ENCODE data around the gene FAM149A.

FAM149A gene

DNA sequence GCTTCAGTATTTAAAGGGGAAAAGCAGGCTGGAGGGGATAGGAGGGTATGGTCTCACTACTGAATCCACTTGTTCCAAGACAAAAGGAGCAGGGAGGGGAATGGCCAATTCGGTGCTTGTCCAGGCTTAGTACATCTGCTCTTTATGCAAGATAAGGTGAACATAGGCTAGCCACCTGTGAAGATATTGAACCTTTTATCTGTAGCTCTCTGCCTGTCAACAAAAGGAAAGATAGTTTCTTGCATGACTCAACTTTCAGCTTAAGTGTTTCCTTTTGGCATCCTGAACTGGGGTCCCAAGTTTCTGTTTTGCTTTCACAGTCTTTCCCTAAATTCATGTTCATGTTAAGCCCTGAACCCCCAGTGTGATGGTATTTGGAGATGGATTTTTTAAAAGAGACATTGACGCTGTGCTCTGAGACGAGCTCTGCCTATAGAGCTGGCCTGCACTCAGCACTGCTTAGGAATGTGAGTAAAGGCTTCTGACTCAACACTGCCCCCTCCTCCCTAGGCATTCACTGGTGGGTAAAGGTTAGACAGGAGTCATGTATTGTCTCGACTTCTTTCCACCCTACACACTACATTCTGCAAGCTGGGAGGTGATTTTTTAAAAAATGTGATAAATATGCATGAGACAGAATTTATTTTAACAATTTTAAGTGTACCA lies 28.2 kb downstream of the FAM149A start:
- H3K4me3 Mint-ChIP-seq: no peak overlapping the region
- H3K27me3 Mint-ChIP-seq: peaks cover 2% of the 10 kb centered on the region
- no peaks in the 10 kb centered on the region for H3K9me3 Mint-ChIP-seq
- ATAC-seq (peak; percentile 86), DNase-seq (no peak)
- H3K27ac Mint-ChIP-seq: no peak overlapping the region
- H3K4me1 Mint-ChIP-seq: no peaks in the 10 kb centered on the region
- H3K36me3 Mint-ChIP-seq (ENCODE audit: low read depth): no peaks in the 10 kb centered on the region

- no peaks in the 10 kb centered on the region for H3K9me3 Mint-ChIP-seq
- no peaks in the 10 kb centered on the region for H3K27me3 Mint-ChIP-seq
- no peak overlapping the region for H3K27ac Mint-ChIP-seq
- no peak for ATAC-seq
- H3K36me3 Mint-ChIP-seq (ENCODE audit: low read depth): no peaks in the 10 kb centered on the region
- H3K4me3 Mint-ChIP-seq: no peak overlapping the region
- no peaks in the 10 kb centered on the region for H3K4me1 Mint-ChIP-seq
- no peak for DNase-seq
These were observed 29.8 kb downstream of the FAM149A start for GRCh38 chr4:186134257-186134656.

DNA sequence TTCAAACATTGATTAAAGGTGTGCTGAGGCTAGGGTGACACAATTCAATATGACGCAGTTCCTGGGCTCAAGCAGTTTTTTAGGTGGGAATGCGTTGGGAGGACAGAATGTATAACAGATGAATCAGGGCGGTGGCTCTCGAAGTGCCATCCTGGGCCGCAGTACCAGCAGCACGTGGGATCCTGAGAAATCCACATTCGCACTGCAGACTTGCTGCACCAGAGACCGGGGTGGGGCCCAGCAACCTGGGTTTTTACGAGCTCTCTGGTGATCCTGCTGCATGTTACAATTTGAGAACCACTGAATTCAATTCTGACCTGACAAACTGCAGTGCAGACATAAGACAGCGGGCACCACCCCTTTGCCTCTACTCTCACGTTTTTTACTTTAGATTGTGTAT lies 30.4 kb downstream of the FAM149A start:
- H3K27me3 Mint-ChIP-seq: no peaks in the 10 kb centered on the region
- H3K4me3 Mint-ChIP-seq: no peak overlapping the region
- DNase-seq: no peak
- H3K27ac Mint-ChIP-seq: no peak overlapping the region
- H3K36me3 Mint-ChIP-seq (ENCODE audit: low read depth): no peaks in the 10 kb centered on the region
- H3K9me3 Mint-ChIP-seq: no peaks in the 10 kb centered on the region
- no peak for ATAC-seq
- H3K4me1 Mint-ChIP-seq: no peaks in the 10 kb centered on the region

DNA sequence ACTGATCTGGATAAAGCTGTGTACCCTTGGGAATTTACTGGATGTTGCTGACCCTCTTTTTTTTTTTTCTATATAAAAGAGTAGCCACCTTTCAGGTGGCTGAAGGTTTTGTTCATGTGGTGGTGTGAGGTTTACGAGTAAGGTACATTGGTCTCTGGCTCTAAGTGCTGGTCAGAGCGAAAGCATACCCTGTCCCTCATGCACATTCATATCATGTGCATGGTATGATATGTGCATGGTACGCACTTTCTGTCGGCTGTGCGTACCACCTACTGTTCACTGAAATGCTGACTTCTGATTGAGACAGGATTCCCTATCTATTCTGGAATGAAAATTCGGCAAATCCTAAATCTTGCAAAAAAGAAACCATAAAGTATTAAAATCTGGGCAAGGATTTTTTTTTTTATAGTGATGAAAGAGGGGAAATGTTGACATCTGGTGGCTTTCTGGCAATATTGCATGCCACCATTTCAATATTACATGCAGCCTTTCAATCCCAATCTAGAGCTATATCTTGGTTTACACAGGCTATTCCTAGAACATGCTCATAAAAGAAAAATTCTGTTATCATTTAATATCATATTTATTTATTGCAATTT lies 32.8 kb downstream of the FAM149A start:
- H3K36me3 Mint-ChIP-seq (ENCODE audit: low read depth): no peaks in the 10 kb centered on the region
- H3K27me3 Mint-ChIP-seq: peaks cover 1% of the 10 kb centered on the region
- H3K9me3 Mint-ChIP-seq: no peaks in the 10 kb centered on the region
- H3K27ac Mint-ChIP-seq: no peak overlapping the region
- DNase-seq: no peak
- ATAC-seq: no peak
- H3K4me1 Mint-ChIP-seq: no peaks in the 10 kb centered on the region
- no peak overlapping the region for H3K4me3 Mint-ChIP-seq

GRCh38 chr4:186144198-186144945 lies 39.9 kb downstream of the FAM149A start:
- peaks cover 40% of the 10 kb centered on the region for H3K27me3 Mint-ChIP-seq
- ATAC-seq (peak; percentile 63), DNase-seq (peak; percentile 14)
- H3K9me3 Mint-ChIP-seq: no peaks in the 10 kb centered on the region
- H3K27ac Mint-ChIP-seq: no peak overlapping the region
- H3K4me3 Mint-ChIP-seq: peak overlapping the region; percentile 63
- H3K4me1 Mint-ChIP-seq: peaks cover 9% of the 10 kb centered on the region
- no peaks in the 10 kb centered on the region for H3K36me3 Mint-ChIP-seq (ENCODE audit: low read depth)

DNA sequence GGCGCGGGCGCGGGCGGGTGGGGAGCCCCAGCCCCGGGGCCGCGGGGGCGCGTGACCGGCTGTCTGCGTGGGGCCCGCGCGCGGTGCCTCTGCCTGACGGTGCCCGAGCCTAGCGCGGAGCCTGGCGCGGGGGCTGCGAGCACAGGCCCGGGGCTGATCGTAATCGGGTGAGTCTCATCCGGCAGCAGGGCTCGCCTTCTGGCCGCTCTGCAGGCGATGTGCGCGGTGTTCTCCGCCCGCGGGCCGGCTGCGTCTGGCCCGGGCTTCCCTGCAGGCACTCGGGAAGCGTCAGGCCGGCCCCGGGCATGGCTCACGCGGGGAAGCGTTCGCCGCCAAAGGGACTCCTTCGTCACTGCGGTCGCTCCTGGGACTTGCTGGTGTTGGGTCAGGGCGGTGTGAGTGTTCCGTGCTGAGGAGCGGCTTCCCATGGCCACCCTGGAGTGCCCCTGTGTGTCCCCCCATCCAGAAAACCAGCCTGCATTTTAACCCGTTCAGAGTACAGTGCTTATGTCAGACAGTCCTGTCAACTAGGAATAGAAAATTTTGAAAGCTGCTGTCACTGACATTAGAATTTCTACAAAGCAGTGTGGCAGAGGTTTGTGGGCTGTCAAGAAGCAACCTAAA lies 40.6 kb downstream of the FAM149A start:
- DNase-seq (peak; percentile 16), ATAC-seq (peak; percentile 55)
- peak overlapping the region; percentile 72 for H3K4me3 Mint-ChIP-seq
- H3K27me3 Mint-ChIP-seq: peaks cover 40% of the 10 kb centered on the region
- no peak overlapping the region for H3K27ac Mint-ChIP-seq
- H3K36me3 Mint-ChIP-seq (ENCODE audit: low read depth): no peaks in the 10 kb centered on the region
- no peaks in the 10 kb centered on the region for H3K9me3 Mint-ChIP-seq
- peaks cover 9% of the 10 kb centered on the region for H3K4me1 Mint-ChIP-seq

DNA sequence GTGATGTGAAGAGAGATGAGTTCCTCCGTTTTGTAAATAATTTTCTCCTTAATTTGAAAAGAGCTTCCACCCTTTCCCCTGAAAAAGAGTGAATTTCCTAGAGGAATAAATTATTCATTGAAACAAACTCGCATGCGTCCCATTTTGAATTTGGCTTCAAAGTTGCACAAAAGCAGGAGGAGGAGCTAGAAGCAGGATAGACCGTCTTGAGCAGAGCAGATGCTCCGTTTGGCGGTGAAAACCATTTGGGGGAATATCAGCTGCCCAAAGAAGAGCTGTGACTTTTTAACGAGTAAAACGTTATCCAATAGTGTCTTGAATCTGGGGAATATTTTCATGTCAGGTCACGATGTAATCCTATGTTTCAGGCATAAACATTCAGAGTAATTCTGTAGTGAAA lies 42.0 kb downstream of the FAM149A start:
- Mint-ChIP-seq H3K9me3 (no peaks in the 10 kb centered on the region), H3K4me3 (no peak overlapping the region), H3K27me3 (peaks cover 40% of the 10 kb centered on the region), H3K4me1 (peaks cover 9% of the 10 kb centered on the region), H3K27ac (no peak overlapping the region), H3K36me3 (ENCODE audit: low read depth) (no peaks in the 10 kb centered on the region)
- no peak for ATAC-seq
- no peak for DNase-seq

- Mint-ChIP-seq H3K27ac (no peak overlapping the region), H3K36me3 (ENCODE audit: low read depth) (no peaks in the 10 kb centered on the region), H3K4me1 (peaks cover 9% of the 10 kb centered on the region), H3K4me3 (no peak overlapping the region), H3K9me3 (no peaks in the 10 kb centered on the region), H3K27me3 (peaks cover 42% of the 10 kb centered on the region)
- ATAC-seq (no peak), DNase-seq (no peak)
These were observed 44.0 kb downstream of the FAM149A start for GRCh38 chr4:186148336-186148975.

DNA sequence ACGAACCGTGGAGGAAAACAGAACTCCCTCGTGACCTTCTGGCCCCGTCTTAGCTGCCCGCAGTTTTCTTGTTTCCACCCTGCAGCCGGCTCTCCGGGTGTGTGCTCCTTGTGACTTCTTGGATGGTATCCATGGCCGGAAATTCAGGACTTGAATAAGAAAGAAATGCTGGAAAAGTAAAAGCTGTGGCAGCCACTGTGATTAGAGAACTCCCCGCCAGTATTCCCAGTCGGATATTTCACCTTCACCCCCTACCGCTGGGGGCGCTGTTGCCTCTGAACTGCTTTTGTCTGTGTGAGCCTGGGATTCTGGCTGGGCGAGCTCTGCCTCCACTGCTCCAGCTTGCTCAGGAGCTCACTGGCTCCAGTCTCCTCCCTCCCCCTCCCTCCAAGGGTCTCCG lies 45.4 kb downstream of the FAM149A start:
- no peaks in the 10 kb centered on the region for H3K9me3 Mint-ChIP-seq
- no peaks in the 10 kb centered on the region for H3K36me3 Mint-ChIP-seq (ENCODE audit: low read depth)
- no peak for ATAC-seq
- H3K4me3 Mint-ChIP-seq: no peak overlapping the region
- peaks cover 6% of the 10 kb centered on the region for H3K4me1 Mint-ChIP-seq
- H3K27ac Mint-ChIP-seq: no peak overlapping the region
- peaks cover 37% of the 10 kb centered on the region for H3K27me3 Mint-ChIP-seq
- DNase-seq: no peak

DNA sequence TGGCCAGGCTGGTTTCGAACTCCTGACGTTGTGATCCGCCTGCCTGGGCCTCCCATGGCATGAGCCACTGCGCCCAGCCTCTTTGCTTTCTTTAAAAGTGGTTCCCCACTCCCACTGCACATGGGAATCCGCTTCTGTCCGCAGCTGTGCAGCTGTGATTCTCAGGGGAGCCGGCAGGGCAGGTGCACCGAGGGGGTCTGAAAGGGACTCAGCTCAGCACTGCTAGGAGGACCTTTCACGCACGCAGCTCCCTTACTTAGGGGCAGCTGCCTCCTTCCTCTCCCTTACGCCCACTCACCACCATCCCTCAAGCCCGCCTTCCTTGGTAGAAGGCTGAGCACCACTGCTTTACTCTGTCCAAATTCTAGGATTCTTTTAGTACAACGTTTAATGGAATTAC lies 46.4 kb downstream of the FAM149A start:
- H3K27me3 Mint-ChIP-seq: peaks cover 36% of the 10 kb centered on the region
- ATAC-seq: no peak

DNA sequence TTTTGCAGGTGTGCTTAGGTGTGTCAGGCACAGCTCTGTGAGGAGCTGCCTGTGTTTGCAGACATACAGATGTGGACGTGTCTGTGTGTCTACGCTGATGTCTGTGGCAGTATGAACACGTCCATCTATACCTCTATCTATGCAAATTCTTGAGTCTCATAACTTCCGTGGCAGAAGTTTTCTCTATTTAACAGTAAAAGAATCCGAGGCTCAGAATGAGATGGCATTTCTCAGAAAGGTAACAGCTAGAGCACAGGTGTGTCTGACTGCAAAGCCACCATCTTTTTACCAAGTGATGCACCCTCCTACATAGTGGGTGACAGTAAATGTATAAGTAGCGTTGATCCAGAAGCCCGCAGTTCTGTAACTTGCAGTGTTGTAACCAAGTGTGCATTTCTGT lies 47.0 kb downstream of the FAM149A start:
- Mint-ChIP-seq H3K36me3 (ENCODE audit: low read depth) (no peaks in the 10 kb centered on the region), H3K4me1 (peaks cover 1% of the 10 kb centered on the region), H3K27ac (no peak overlapping the region), H3K9me3 (no peaks in the 10 kb centered on the region), H3K27me3 (peaks cover 30% of the 10 kb centered on the region), H3K4me3 (no peak overlapping the region)
- DNase-seq (no peak), ATAC-seq (no peak)

More for the DNA sequence above, 46.4 kb downstream of the FAM149A start:
- no peaks in the 10 kb centered on the region for H3K36me3 Mint-ChIP-seq (ENCODE audit: low read depth)
- H3K4me1 Mint-ChIP-seq: peaks cover 1% of the 10 kb centered on the region
- DNase-seq: no peak
- H3K27ac Mint-ChIP-seq: no peak overlapping the region
- no peaks in the 10 kb centered on the region for H3K9me3 Mint-ChIP-seq
- H3K4me3 Mint-ChIP-seq: no peak overlapping the region

DNA sequence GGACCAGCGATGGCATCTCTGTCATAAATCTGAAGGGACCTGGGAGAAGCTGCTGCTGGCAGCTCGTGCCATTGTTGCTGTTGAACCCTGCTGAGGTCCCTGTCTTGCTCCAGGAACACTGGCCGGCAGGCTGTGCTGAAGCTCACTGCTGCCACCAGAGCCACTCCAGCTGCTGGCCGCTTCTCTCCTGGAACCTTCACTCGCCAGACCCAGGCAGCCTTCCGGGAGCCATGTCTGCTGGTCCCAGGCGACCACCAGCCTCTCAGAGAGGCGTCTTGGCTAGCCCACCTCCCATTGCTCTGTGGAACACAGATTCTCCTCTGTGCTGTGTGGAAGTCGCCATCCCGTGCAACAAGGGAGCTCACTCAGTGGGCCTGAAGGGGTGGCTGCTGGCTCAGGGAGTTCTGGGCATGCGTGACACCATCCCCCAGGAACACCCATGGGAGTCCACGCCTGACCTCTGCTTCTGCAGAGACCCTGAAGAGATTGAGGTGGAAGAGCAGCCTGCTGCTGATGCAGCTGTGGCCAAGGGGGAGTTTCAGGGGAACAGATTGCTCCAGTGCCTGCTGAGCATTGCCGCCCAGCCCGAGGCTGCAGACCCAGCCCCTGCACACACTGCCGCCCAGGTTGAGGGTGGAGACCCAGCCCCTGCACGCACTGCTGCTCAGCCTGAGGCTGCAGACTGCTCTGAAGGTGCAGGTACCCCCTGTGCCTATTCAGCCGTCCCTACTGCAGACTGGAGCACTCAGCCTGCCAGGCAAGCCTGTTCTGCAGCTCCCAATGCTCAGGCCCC lies 53.7 kb downstream of the FAM149A start:
- no peak for ATAC-seq
- Mint-ChIP-seq H3K36me3 (ENCODE audit: low read depth) (no peaks in the 10 kb centered on the region), H3K4me1 (peaks cover 6% of the 10 kb centered on the region), H3K4me3 (no peak overlapping the region), H3K27me3 (peaks cover 13% of the 10 kb centered on the region), H3K9me3 (no peaks in the 10 kb centered on the region), H3K27ac (no peak overlapping the region)
- DNase-seq: no peak

DNA sequence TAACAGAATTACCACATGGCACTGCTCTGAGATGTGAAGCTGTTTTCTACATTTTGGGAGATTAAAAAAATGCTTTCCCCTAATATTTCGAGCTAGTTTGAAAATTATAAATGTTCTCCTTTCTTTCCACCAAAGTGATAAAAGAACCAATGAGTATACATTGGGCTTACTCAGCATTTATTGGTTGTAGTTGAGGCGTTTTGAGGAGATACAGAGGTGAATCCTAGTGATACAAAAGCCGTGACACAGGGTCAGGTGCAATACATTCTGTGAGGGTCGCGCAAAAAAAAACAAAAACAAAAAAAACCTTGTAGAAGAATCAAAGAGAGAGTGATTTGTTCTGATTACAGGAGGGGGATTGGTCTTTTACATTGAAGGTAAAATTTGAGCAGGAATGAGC lies 54.5 kb downstream of the FAM149A start:
- no peak overlapping the region for H3K27ac Mint-ChIP-seq
- ATAC-seq (no peak), DNase-seq (no peak)
- H3K36me3 Mint-ChIP-seq (ENCODE audit: low read depth): no peaks in the 10 kb centered on the region
- peaks cover 6% of the 10 kb centered on the region for H3K4me1 Mint-ChIP-seq
- H3K27me3 Mint-ChIP-seq: peaks cover 9% of the 10 kb centered on the region
- H3K4me3 Mint-ChIP-seq: no peak overlapping the region
- H3K9me3 Mint-ChIP-seq: no peaks in the 10 kb centered on the region

DNA sequence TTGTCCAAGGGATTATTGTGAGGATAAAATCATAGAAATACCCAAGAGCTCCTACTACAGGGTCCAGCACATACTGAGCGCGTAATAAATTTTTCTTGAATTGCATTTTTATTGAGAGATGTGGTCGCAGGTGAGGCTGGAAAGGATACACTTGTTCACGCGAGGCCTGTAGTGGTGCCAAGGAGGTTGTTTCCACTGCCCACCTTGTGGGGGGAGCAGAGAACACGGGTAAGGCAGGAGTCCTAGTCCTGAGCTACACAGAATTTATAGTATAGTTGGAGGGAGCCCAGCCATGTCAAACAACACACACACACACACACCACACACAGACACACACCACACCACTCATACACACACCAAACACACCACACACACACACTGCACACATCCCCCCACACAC lies 55.1 kb downstream of the FAM149A start:
- peaks cover 6% of the 10 kb centered on the region for H3K4me1 Mint-ChIP-seq
- DNase-seq (no peak), ATAC-seq (no peak)
- H3K27ac Mint-ChIP-seq: no peak overlapping the region
- peaks cover 7% of the 10 kb centered on the region for H3K27me3 Mint-ChIP-seq
- no peak overlapping the region for H3K4me3 Mint-ChIP-seq
- no peaks in the 10 kb centered on the region for H3K9me3 Mint-ChIP-seq
- no peaks in the 10 kb centered on the region for H3K36me3 Mint-ChIP-seq (ENCODE audit: low read depth)
